Measurements from ENCODE around the gene PUM1. TPM values are rescaled to one million over a fixed set of nuclear protein-coding genes. Genes with fewer than 3 reads are reported as not detected.

Gene PUM1
- total RNA-seq, 4 donors from 2014 or later, result 66.7 to 121 (median 83.9) TPM

DNA sequence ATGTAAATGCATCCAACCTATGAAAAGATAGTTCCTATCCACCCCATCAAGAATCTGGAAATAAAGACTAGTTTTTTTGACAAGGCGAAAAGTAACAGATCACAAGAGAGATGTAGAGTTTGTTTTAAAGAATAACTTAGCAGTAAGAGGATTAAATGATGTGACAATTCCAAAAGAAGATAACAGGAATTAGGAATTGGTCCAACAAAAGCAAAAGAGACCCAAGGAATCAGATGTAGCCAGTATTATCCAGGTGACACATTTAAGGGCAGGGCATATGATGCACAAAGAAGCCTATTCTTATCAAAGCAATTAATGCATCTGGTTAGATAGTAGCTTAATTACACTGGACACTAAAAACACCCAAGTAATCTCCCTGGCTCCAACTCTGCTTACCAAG, 53.8 kb downstream of the PUM1 start:
- TF ChIP-seq, protein P1, sequence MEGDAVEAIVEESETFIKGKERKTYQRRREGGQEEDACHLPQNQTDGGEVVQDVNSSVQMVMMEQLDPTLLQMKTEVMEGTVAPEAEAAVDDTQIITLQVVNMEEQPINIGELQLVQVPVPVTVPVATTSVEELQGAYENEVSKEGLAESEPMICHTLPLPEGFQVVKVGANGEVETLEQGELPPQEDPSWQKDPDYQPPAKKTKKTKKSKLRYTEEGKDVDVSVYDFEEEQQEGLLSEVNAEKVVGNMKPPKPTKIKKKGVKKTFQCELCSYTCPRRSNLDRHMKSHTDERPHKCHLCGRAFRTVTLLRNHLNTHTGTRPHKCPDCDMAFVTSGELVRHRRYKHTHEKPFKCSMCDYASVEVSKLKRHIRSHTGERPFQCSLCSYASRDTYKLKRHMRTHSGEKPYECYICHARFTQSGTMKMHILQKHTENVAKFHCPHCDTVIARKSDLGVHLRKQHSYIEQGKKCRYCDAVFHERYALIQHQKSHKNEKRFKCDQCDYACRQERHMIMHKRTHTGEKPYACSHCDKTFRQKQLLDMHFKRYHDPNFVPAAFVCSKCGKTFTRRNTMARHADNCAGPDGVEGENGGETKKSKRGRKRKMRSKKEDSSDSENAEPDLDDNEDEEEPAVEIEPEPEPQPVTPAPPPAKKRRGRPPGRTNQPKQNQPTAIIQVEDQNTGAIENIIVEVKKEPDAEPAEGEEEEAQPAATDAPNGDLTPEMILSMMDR (IDR thresholded peaks at IDR 0.05), result no peak
- no peak for DNase-seq (ENCODE audit: low spot score)
- ATAC-seq (ENCODE audit: low FRiP score), result no peak

DNA sequence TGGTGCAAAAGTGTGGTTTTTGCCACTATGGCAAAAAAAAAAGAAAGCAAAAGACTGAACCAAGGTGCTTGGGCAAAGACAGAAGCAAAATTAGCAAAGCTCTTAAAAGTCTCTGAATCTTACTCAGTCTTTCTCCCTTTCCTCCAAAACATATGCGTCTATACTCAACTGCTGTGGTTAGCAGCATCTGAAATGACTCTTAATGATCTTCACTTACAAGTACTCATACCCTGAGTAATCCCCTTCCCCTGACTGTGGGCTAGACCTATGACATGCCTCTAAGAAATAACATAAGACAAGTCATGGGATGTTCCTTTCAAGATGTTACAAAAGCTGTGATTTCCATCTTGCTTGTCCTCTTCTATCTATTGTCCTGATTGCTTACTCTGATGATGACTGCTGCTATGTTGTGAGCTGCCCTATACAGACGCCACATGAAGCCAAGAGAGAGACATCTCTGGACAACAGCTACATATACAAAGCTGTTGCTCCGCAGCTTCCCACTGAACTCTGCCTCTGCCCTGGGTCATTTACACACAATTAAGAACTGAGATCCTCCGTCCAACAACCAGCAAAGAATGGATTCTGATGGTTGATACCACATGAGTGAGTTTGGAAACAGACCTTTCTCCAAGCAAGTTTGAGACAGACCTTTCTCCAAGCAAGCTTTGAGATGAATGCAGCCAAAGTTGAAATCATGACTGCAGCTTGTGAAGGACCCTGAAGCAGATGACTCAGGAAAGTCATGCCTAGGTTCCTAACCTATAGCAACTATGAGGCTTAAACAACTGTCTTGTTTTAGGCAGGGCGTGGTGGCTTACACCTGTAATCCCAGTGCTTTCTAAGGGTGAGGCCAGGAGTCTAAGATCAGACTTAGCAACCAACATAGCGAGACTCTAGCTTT, 55.2 kb downstream of the PUM1 start:
- ATAC-seq (ENCODE audit: low FRiP score), result no peak

DNA sequence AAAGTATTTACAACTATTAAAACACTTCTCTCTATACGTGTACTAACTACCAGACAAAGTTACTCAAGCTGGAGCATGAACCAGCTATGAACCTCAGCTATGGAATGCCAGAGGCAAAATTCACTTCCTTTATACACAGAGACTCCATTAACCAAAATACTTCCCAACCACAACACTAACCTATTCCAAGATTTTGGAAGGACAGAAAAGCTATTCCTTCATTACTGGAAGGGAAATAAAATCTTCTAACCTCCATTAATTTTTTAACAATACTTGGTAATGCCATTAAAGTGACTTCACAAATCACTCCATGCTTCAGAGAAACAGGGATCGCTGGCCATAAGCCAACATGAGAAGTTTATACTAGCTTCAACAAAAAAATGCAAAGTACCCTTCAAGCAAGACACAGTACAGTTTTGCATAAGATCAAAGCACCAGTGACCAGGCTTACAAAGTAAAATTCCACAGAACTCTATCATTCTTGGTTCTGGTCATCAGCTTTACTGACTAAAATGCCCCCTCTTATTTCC, 58.0 kb downstream of the PUM1 start:
- ATAC-seq (ENCODE audit: low FRiP score) (no peak), DNase-seq (ENCODE audit: low spot score) (no peak)
- TF ChIP-seq, protein P1 (IDR thresholded peaks at IDR 0.05), result no peak

More for the DNA sequence above, 55.2 kb downstream of the PUM1 start:
- no peak for DNase-seq (ENCODE audit: low spot score)
- TF ChIP-seq, protein P1 (IDR thresholded peaks at IDR 0.05), result no peak

DNA sequence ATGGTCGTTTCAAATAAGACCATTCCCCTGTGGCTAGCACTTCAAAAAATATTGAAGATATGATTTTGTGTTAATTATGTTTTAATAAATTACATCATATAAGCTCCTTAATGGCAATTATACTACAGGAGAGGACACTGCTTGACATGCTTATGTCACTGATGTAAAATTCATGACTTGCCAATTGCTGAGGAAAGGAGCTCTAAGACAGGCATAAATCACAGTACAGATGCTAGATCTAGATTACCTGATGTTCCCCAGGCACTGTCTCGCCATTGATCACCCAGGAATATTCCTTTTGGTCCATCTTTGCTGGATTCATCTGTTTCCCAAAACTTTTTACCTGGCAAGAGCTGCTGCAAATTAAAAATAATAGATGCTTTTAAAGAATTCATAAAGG, 58.8 kb downstream of the PUM1 start:
- TF ChIP-seq, protein P1 (IDR thresholded peaks at IDR 0.05), result no peak
- ATAC-seq (ENCODE audit: low FRiP score) (no peak), DNase-seq (ENCODE audit: low spot score) (no peak)

DNA sequence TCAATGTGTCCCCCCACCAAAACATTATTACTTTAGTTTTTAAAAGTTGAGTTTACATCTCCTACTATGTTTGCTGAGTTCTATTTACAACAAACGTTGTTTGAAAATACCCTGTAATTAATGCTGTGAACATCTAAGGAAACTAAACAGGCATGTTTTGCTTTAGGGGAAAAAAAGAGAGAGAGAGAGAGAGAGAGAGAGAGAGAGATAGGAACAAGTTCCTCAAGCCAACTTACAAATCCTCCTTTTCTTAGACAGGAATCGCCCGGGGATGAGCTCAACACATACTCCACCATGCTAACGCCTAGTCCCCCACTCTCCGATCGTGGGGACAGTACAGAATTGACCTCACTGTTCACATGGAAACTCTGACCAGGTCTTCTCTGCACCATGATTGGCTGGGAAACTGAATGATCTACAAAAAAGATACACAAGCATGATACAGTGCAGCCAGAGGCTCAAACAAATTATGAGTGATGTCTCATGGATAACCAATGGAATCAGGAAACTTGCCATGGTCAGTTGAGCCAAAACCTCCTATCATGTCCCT, 59.8 kb downstream of the PUM1 start:
- ATAC-seq (ENCODE audit: low FRiP score) (no peak), DNase-seq (ENCODE audit: low spot score) (no peak)
- TF ChIP-seq, protein P1 (IDR thresholded peaks at IDR 0.05), result no peak

DNA sequence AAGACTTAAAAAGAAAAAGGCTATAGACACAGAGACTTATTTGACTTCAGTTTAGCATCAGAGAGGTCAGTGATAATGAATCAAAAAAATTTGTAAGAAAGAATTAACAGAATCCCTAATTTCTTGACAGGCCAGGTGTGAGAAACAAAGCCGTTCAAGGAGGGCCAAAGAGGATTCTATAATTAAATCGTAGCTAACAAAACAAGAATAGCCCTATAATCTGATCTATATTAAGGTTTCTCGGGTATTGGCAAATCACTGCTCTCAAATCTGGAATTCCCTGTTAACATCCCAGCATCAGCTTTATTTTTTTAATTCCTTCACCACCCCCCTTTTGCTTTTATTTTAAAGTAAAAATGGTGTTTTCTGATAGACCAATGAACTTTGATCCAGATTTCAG, 60.3 kb downstream of the PUM1 start:
- no peak for ATAC-seq (ENCODE audit: low FRiP score)
- no peak for DNase-seq (ENCODE audit: low spot score)
- TF ChIP-seq, protein P1 (IDR thresholded peaks at IDR 0.05), result no peak

Data from omental fat pad (tissue), 4 donors.